SU-DHL-6 (cell line): ENCODE measurements around the gene GPX3.

Experiments
- H2AFZ ChIP-seq: fragments of 200-600 bp; sonication (generic); 2 replicates; pipeline ENCODE4 v1.6.1; 2014; ENCODE audit warnings: low read depth, mild to moderate bottlenecking, moderate library complexity, mixed read lengths, antibody characterized with exemption, low read length; ENCODE audit not compliant: severe bottlenecking
- H3F3A ChIP-seq: fragments of 200-600 bp; shearing (Covaris generic); 2 replicates; pipeline ENCODE4 v1.6.0; 2016; ENCODE audit warnings: antibody characterized with exemption, mild to moderate bottlenecking; ENCODE audit not compliant: insufficient read depth
- H3K27ac ChIP-seq: fragments of 200-600 bp; sonication (generic); 2 replicates; pipeline ENCODE4 v1.5.1; 2016; ENCODE audit warnings: low read depth, mild to moderate bottlenecking, low read length, moderate library complexity, mixed read lengths
- H3K27me3 ChIP-seq: fragments of 200-600 bp; sonication (generic), shearing (Covaris generic); 2 replicates; pipeline ENCODE4 v1.6.0; 2014; ENCODE audit warnings: mild to moderate bottlenecking, low read length
- H3K36me3 ChIP-seq: fragments of 200-600 bp; sonication (generic); 2 replicates; pipeline ENCODE4 v1.6.1; 2014; ENCODE audit warnings: mild to moderate bottlenecking, low read length, mixed read lengths
- H3K4me2 ChIP-seq: fragments of 300-600, 200-600 bp; shearing (Covaris generic), sonication (generic); 2 replicates; pipeline ENCODE4 v1.6.0; 2014; ENCODE audit warnings: low read length, low read depth, mild to moderate bottlenecking; ENCODE audit not compliant: poor library complexity, severe bottlenecking
- H3K4me3 ChIP-seq: fragments of 200-600 bp; sonication (generic); 2 replicates; pipeline ENCODE4 v1.5.1; 2014; ENCODE audit warnings: antibody characterized with exemption, low read length, mild to moderate bottlenecking, mixed read lengths; ENCODE audit not compliant: insufficient read depth, poor library complexity, severe bottlenecking
- H3K79me2 ChIP-seq: fragments of 200-600 bp; sonication (generic); 2 replicates; pipeline ENCODE4 v1.6.1; 2014; ENCODE audit warnings: mild to moderate bottlenecking, low read length, moderate library complexity; ENCODE audit not compliant: insufficient read depth
- H3K9ac ChIP-seq: fragments of 200-600 bp; sonication (generic); 2 replicates; pipeline ENCODE4 v1.7.0; 2014; ENCODE audit warnings: mild to moderate bottlenecking, low read length
- H3K9me2 ChIP-seq: fragments of 200-600 bp; sonication (generic); replicated peaks from 2 replicates; pipeline ENCODE4 v1.6.1; 2014; ENCODE audit warnings: low read length; ENCODE audit not compliant: insufficient read depth
- H3K9me3 ChIP-seq: fragments of 200-600 bp; sonication (generic); 2 replicates; pipeline ENCODE4 v1.6.1; 2014; ENCODE audit warnings: low read length, mixed read lengths; ENCODE audit not compliant: insufficient read depth
- H4K20me1 ChIP-seq: fragments of 200-600 bp; sonication (generic); 2 replicates; pipeline ENCODE4 v1.6.1; 2014; ENCODE audit warnings: low read depth, mild to moderate bottlenecking, antibody characterized with exemption, low read length, moderate library complexity, mixed read lengths
- EZH2phosphoT487 ChIP-seq: fragments of 200-600 bp; sonication (generic), shearing (Covaris generic); conservative IDR thresholded peaks from 2 replicates; pipeline ENCODE4 v1.6.1; 2018; ENCODE audit warnings: mild to moderate bottlenecking, antibody characterized with exemption, low read length, moderate library complexity, mixed read lengths
- TF ChIP-seq, protein P1 (sequence below): fragments of 200-600 bp; sonication (generic); IDR thresholded peaks from one replicate; pipeline ENCODE4 v1.5.1; 2017; ENCODE audit warnings: antibody characterized with exemption, mild to moderate bottlenecking, low read length, moderate library complexity; ENCODE audit not compliant: insufficient read depth, poor library complexity, severe bottlenecking

Gene GPX3

DNA sequence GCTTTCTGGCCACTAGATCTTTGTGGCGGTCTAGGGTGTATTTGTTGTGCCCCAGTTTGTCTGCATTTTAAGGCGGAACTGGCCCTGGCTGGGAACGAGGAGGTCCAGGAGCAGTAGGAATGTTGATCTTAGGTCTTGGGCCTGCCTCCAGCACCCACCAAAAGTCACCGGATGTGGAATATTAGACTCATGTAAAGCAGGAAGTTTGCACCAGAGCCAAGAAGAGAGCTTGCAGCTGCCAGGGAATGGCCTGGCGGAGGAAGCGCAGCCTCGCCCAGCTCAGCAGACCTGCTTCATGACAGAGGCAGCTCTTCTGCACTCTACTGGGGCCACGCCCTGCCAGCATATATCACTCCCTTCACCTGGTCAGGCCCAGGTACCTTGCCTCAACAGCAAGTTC is 3.3 kb downstream of the GPX3 start:
- Histone ChIP-seq H3K27ac (no peak overlapping the region), H3K9me3 (no peaks in the 10 kb centered on the region), H3K9me2 (no peaks in the 10 kb centered on the region), H3K36me3 (no peaks in the 10 kb centered on the region), H3K4me3 (no peak overlapping the region), H4K20me1 (no peaks in the 10 kb centered on the region), H3K4me2 (no peak overlapping the region), H2AFZ (no peak overlapping the region), H3F3A (no peaks in the 10 kb centered on the region), H3K27me3 (no peaks in the 10 kb centered on the region), H3K9ac (no peak overlapping the region), H3K79me2 (no peaks in the 10 kb centered on the region)
- TF ChIP-seq, protein P1, sequence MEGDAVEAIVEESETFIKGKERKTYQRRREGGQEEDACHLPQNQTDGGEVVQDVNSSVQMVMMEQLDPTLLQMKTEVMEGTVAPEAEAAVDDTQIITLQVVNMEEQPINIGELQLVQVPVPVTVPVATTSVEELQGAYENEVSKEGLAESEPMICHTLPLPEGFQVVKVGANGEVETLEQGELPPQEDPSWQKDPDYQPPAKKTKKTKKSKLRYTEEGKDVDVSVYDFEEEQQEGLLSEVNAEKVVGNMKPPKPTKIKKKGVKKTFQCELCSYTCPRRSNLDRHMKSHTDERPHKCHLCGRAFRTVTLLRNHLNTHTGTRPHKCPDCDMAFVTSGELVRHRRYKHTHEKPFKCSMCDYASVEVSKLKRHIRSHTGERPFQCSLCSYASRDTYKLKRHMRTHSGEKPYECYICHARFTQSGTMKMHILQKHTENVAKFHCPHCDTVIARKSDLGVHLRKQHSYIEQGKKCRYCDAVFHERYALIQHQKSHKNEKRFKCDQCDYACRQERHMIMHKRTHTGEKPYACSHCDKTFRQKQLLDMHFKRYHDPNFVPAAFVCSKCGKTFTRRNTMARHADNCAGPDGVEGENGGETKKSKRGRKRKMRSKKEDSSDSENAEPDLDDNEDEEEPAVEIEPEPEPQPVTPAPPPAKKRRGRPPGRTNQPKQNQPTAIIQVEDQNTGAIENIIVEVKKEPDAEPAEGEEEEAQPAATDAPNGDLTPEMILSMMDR = no peak
- TF ChIP-seq EZH2phosphoT487 = no peak

DNA sequence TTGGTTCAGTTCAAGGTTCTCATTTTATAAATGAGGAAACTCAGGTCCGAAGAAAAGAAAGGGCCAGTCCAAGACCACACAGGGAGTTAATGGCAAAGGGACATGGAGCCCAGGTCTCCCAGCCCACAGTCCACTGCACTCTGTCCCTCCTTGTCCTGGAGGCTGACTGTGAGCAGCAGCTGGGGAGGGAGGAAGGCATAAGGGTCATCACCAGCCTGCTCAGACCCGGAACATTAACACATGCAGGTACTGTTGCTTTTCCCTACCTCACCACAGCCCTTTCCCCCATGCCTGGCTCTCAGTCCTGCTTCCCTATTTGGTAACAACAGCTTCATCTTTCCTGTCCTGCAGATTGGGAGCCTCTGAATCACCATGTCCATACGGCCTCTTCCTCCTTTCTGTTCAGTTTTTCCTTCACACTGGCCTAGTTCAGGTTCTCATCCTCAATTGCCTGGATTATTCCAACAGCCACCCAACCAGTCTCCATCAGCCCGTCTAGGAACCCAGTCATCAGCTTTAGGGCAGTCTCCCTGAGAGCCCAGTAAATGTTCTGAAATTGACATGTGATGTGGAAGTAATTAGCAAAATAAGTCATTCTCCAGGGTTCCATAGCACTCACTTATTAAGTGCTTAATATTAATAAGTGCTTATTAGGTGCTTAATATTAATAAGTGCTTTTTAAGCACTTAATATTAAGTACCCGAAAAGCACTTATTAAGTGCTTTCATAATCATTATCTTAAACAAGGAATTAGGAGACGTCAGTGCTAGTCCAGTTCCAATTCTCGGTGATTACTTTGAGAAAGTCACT is 4.3 kb downstream of the GPX3 start:
- H3F3A ChIP-seq = no peaks in the 10 kb centered on the region
- no peaks in the 10 kb centered on the region for H3K36me3 ChIP-seq
- H3K27ac ChIP-seq = no peak overlapping the region
- TF ChIP-seq, protein P1 = no peak
- TF ChIP-seq EZH2phosphoT487 = no peak
- no peak overlapping the region for H3K4me3 ChIP-seq
- no peaks in the 10 kb centered on the region for H3K9me3 ChIP-seq
- no peaks in the 10 kb centered on the region for H4K20me1 ChIP-seq
- no peaks in the 10 kb centered on the region for H3K79me2 ChIP-seq
- no peak overlapping the region for H3K9ac ChIP-seq
- H3K27me3 ChIP-seq = no peaks in the 10 kb centered on the region
- H3K9me2 ChIP-seq = no peaks in the 10 kb centered on the region
- no peak overlapping the region for H3K4me2 ChIP-seq
- H2AFZ ChIP-seq = no peak overlapping the region

DNA sequence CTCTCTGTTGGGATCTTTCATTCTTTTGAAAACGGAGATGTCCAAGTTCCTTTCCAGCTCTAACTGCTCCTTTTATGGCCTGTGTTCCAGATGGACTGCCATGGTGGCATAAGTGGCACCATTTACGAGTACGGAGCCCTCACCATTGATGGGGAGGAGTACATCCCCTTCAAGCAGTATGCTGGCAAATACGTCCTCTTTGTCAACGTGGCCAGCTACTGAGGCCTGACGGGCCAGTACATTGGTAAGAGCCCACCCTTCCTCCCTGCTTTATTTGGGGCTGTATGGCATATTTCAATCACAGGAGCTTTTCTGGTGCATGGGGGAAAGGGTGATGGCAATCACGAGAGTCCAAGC is 4.8 kb downstream of the GPX3 start:
- Histone ChIP-seq H3K9ac (no peak overlapping the region), H3K9me3 (no peaks in the 10 kb centered on the region), H3K79me2 (no peaks in the 10 kb centered on the region), H2AFZ (no peak overlapping the region), H3K4me2 (no peak overlapping the region), H4K20me1 (no peaks in the 10 kb centered on the region), H3F3A (no peaks in the 10 kb centered on the region), H3K9me2 (no peaks in the 10 kb centered on the region), H3K27ac (no peak overlapping the region), H3K36me3 (no peaks in the 10 kb centered on the region), H3K4me3 (no peak overlapping the region), H3K27me3 (no peaks in the 10 kb centered on the region)
- no peak for TF ChIP-seq EZH2phosphoT487
- TF ChIP-seq, protein P1 = no peak
